GM19023 (cell line): ENCODE results near the gene MRGPRE.

Experiments
- ATAC-seq: cut with Tn5 transposase; IDR thresholded peaks from one replicate; pipeline ENCODE4 v1.9.1; 2021; ENCODE audit warnings: mild to moderate bottlenecking, moderate library complexity; ENCODE audit not compliant: unreplicated experiment

Gene MRGPRE

DNA sequence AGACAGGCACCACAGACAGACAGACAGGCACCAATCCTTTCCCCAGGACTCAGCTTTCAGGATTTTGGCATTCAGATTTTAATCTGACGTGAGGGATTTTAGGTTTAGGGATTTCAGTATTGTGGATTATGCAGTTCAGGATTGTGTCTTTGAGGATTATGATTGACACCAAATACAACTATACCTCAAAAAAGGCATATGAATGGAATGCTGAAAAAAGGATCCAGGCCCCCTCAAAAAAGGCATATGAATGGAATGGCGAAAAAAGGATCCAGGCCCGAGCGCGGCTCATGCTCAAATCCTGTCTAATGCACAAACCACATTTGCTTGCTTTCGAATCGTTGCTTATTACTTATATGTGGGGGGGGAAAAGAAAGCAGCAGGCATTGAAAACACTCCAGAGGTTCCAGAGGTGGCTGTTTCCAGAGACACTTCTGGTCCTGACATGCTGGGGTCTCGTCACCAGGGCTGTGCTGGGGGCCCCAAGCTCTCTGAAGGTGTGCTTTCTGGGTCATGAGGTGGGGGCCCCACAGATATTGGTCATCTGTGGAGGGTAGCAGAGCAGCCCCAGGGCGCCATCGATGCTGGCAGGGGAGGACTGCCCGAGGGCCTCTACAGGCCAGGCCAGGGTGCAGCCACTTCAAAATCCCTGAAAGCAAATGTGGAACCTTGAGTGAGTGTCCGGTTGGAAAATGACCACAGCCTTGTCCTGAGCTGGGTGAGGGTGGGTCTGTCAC lies 50.3 kb downstream of the MRGPRE start:
- ATAC-seq = no peak

DNA sequence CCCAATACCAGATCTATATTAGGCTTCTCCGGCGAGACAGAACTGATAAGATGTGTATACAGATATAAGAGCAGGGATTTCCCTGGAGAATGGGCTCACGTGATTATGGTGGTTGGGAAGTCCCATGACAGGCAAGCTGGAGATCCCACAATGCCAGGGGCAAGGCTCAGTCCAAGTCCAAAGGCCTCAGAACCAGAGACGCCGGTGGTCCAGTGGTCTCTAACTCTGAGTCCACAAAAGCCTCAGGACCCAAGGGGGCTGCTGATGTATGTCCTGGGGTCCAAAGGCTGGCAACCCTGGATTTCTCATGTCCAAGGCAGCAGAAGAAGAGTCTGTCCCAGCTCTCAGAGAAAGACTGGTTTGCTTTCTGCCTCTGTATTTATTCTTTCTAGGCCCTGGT lies 51.3 kb downstream of the MRGPRE start:
- no peak for ATAC-seq

DNA sequence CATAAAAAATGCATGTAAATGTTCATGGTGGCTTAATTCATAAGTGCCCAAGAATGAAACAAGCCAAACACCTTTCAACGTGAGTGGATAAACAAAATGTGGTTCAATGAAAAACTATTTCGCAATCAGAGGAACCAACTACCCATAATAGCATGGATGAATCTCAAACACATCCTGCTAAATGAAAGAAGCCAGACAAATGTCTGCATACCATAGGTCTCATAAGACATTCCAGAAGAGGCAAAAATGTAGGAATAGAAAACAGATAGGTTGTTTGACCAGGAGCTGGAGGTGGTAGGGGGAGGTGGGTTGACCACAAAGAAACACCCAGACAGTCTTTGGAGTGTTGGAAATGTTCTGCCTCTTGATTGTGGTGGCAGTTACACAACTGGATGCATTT lies 53.9 kb downstream of the MRGPRE start:
- no peak for ATAC-seq

DNA sequence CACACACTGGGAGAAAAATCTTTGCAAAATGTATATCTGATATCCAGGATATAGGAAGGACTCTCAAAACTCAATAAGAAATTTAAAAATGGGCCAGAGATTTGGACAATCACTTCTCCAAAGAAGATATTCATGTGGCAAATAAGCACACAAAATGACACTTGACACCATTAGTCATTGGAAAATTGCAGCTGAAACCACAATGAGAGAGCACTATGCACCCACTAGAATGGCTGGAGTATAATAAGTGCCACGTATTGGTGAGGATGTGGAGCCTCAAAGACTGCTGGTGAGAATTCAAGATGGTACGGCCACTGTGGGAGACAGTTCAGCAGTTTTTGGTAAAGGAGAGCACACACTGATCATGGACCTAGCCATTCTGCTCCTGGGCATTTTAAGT lies 54.3 kb downstream of the MRGPRE start:
- no peak for ATAC-seq
